Muscle layer of colon (tissue), 2 donors: Measurements from ENCODE around the gene RNF187.
"Not testable (repeated sequence)": the region's sequence is repeated elsewhere in the genome, so short reads cannot be mapped to it uniquely, and the experiment has no call there.

Source experiments
- H3K27ac ChIP-seq: one replicate; pipeline ENCODE4 v1.7.0; 2013; ENCODE audit warnings: low read depth, mild to moderate bottlenecking, low read length, moderate library complexity
- H3K27me3 ChIP-seq, 2 donors: one replicate each; pipeline ENCODE4 v1.7.0; 2013; ENCODE audit warnings: low read length in 2 of 2, mild to moderate bottlenecking in 2 of 2; ENCODE audit not compliant: insufficient read depth in 2 of 2, control insufficient read depth in 1 of 2
- H3K36me3 ChIP-seq: one replicate; pipeline ENCODE4 v1.7.0; 2013; ENCODE audit warnings: mild to moderate bottlenecking, low read length; ENCODE audit not compliant: insufficient read depth
- H3K4me1 ChIP-seq: one replicate; pipeline ENCODE4 v1.7.0; 2013; ENCODE audit warnings: mild to moderate bottlenecking, low read length; ENCODE audit not compliant: insufficient read depth
- H3K4me3 ChIP-seq, 2 donors: one replicate each; pipeline ENCODE4 v1.7.0; 2013; ENCODE audit warnings: low read length in 2 of 2, low read depth in 1 of 2, mild to moderate bottlenecking in 1 of 2, moderate library complexity in 1 of 2
- H3K9ac ChIP-seq: one replicate; pipeline ENCODE4 v1.7.0; 2013; ENCODE audit warnings: low read length
- H3K9me3 ChIP-seq: one replicate; pipeline ENCODE4 v1.7.0; 2013; ENCODE audit warnings: mild to moderate bottlenecking, low read length
- donor health status: abdominal sarcoma.
- donor health status: Adenocarcinoma of cecum.

Gene RNF187

GRCh38 chr1:228500901-228501871 is 14.0 kb downstream of the RNF187 start:
- Histone ChIP-seq H3K9ac (no peak overlapping the region), H3K4me3 (peak overlapping the region; percentile 18 to 30), H3K27ac (no peak overlapping the region)

DNA sequence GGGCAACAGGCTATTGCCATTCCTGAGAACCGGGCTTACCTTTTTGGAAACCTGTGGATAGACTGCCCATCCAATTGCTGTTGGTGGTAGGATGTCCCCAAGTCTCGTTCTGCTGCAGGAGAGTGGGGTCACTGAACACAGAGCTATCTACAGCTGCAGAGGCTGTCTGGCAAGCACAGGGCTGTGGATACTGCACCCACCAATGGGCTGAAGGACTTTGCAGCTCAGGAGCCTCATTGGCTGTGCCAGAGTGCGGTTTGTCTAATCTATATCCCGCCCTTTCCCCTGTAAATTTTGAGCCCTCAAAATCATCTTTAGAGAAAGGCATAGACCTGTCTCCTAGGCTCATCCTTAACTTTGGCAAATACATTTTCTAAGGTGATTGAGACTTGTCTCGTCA is 15.3 kb downstream of the RNF187 start:
- Histone ChIP-seq H3K4me3 (no peak overlapping the region), H3K9me3 (no peaks in the 10 kb centered on the region), H3K36me3 (no peaks in the 10 kb centered on the region), H3K4me1 (peaks cover 6% of the 10 kb centered on the region), H3K27ac (no peak overlapping the region), H3K27me3 (no peaks in the 10 kb centered on the region), H3K9ac (no peak overlapping the region)

More at GRCh38 chr1:228500901-228501871, 14.0 kb downstream of the RNF187 start:
- Histone ChIP-seq H3K36me3 (no peaks in the 10 kb centered on the region), H3K4me1 (peaks cover 6% of the 10 kb centered on the region), H3K27me3 (no peaks in the 10 kb centered on the region), H3K9me3 (no peaks in the 10 kb centered on the region)

DNA sequence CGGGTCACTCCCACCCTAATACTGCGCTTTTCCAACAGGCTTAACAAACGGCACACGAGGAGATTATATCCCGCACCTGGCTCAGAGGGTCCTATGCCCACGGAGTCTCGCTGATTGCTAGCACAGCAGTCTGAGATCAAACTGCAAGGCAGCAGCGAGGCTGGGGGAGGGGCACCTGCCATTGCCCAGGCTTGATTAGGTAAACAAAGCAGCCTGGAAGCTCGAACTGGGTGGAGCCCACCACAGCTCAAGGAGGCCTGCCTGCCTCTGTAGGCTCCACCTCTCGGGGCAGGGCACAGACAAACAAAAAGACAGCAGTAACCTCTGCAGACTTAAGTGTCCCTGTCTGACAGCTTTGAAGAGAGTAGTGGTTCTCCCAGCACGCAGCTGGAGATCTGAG is 18.8 kb downstream of the RNF187 start:
- H3K4me3 ChIP-seq, H3K9me3 ChIP-seq, H3K9ac ChIP-seq, H3K27ac ChIP-seq, H3K4me1 ChIP-seq, H3K36me3 ChIP-seq, H3K27me3 ChIP-seq: not testable (repeated sequence)

DNA sequence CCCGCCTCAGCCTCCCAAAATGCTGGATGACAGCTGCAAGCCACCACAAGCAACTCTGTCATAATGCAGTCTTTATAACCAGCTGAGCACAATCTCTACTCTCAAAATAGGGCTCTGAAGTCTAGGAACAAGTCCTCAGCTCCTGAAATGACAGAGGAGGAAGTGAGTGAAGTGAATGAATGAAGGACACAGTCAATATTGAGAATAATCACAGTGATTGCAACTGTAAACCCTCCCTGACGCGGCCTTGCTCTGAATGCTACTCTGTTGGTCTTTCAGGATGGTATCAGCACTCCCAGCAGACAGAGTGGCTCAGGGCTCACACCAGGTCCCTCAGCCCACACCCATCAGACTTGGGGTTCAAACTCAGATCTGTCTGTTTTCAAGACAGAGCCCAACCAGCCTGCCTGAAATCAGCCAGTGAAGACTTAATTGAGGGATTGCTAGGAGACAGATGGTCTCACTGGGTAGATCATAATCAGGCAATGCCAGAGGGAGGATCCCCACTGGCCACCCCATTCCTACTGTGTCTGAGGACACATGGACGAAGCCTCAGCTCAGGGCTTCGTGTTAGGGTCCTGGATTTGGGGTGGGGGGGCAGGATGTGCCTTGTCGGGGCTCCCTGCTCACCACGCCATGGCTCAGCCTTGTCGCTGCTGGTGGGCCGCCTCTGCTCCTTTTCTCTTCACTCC is 20.9 kb downstream of the RNF187 start:
- H3K9ac ChIP-seq: no peak overlapping the region
- H3K27ac ChIP-seq: no peak overlapping the region
- no peaks in the 10 kb centered on the region for H3K9me3 ChIP-seq
- H3K36me3 ChIP-seq: no peaks in the 10 kb centered on the region
- H3K4me3 ChIP-seq: no peak overlapping the region
- H3K27me3 ChIP-seq: peaks cover 0 to 5% of the 10 kb centered on the region in 2 donors
- H3K4me1 ChIP-seq: no peaks in the 10 kb centered on the region

GRCh38 chr1:228508840-228509415 is 21.7 kb downstream of the RNF187 start:
- Histone ChIP-seq H3K4me3 (no peak overlapping the region), H3K36me3 (no peaks in the 10 kb centered on the region), H3K27ac (no peak overlapping the region), H3K4me1 (no peaks in the 10 kb centered on the region), H3K27me3 (peaks cover 0 to 5% of the 10 kb centered on the region in 2 donors), H3K9me3 (no peaks in the 10 kb centered on the region), H3K9ac (no peak overlapping the region)

DNA sequence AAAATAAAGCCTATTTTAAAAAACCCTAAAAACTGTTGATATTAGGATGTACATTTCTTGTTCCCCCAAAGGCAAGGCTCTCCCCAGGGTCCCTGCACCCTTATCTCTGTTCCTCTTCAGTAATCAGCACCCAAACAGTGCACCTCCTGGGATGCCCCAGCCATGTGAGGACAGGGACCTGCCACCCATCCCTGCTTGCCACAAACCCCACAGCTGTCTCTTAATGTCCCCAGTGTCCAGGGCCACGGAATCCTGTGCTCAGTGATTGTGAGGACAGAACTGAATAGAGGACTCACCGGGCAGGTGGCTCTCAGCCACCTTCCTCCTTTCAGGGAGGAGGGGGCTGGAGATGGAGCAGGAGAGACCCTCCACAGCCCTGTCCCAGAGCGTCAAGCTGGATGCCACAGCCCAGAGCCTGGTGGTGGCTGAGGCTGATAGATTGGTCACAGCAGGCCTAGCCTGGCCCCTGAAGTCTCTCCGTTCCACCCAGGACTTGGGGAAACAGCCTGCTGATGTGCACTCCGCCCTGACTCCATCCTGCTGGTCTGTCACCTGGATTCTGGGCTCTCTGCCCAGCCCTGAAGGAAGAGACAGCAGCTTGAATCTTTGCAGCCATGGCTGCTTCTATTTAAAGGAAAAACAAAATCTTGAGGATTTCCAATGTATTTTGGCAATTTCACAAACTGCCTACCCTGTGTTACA is 23.1 kb downstream of the RNF187 start:
- peaks cover 0 to 12% of the 10 kb centered on the region in 2 donors for H3K27me3 ChIP-seq
- no peak overlapping the region for H3K27ac ChIP-seq
- H3K4me1 ChIP-seq: no peaks in the 10 kb centered on the region
- H3K9me3 ChIP-seq: no peaks in the 10 kb centered on the region
- no peak overlapping the region for H3K9ac ChIP-seq
- no peaks in the 10 kb centered on the region for H3K36me3 ChIP-seq
- H3K4me3 ChIP-seq: no peak overlapping the region

- peaks cover 0 to 12% of the 10 kb centered on the region in 2 donors for H3K27me3 ChIP-seq
- H3K9me3 ChIP-seq: no peaks in the 10 kb centered on the region
- H3K4me3 ChIP-seq: no peak overlapping the region
- no peaks in the 10 kb centered on the region for H3K36me3 ChIP-seq
- H3K4me1 ChIP-seq: no peaks in the 10 kb centered on the region
- no peak overlapping the region for H3K9ac ChIP-seq
- H3K27ac ChIP-seq: no peak overlapping the region
Observed at GRCh38 chr1:228510803-228511413, 23.7 kb downstream of the RNF187 start.

GRCh38 chr1:228511546-228512445 is 24.6 kb downstream of the RNF187 start:
- peaks cover 0 to 12% of the 10 kb centered on the region in 2 donors for H3K27me3 ChIP-seq
- H3K4me1 ChIP-seq: no peaks in the 10 kb centered on the region
- H3K9ac ChIP-seq: no peak overlapping the region
- no peaks in the 10 kb centered on the region for H3K9me3 ChIP-seq
- no peak overlapping the region for H3K4me3 ChIP-seq
- H3K27ac ChIP-seq: no peak overlapping the region
- H3K36me3 ChIP-seq: no peaks in the 10 kb centered on the region

DNA sequence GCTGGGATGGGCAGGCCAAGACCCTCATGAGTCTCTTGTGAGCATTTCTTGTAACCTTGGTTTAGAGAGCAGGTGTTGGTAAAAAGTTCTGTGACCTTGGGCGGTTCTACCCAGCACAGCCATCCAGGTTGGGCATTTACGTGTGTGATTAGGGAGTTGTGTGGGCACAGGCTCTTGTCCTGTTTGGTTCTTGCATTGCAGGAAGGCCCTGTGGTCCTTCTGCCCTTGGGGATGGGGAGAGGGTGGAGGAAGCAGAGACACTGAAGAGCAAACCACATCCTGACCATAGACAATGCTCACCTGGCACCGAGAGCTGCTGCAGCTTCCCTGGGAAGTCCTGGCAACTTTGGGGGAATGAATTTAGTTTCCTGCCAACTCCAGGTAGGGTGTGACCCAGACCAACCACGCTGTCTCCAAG is 25.6 kb downstream of the RNF187 start:
- peaks cover 0 to 12% of the 10 kb centered on the region in 2 donors for H3K27me3 ChIP-seq
- no peaks in the 10 kb centered on the region for H3K4me1 ChIP-seq

GRCh38 chr1:228513236-228513900 is 26.2 kb downstream of the RNF187 start:
- peaks cover 0 to 12% of the 10 kb centered on the region in 2 donors for H3K27me3 ChIP-seq
- no peak overlapping the region for H3K4me3 ChIP-seq

More for the DNA sequence above, 25.6 kb downstream of the RNF187 start:
- Histone ChIP-seq H3K27ac (no peak overlapping the region), H3K36me3 (no peaks in the 10 kb centered on the region), H3K4me3 (no peak overlapping the region), H3K9me3 (no peaks in the 10 kb centered on the region), H3K9ac (no peak overlapping the region)

More at GRCh38 chr1:228513236-228513900, 26.2 kb downstream of the RNF187 start:
- H3K4me1 ChIP-seq: no peaks in the 10 kb centered on the region
- no peak overlapping the region for H3K27ac ChIP-seq
- no peak overlapping the region for H3K9ac ChIP-seq
- no peaks in the 10 kb centered on the region for H3K36me3 ChIP-seq
- no peaks in the 10 kb centered on the region for H3K9me3 ChIP-seq
